Bronchial epithelial cell (primary cell): Measurements from ENCODE around the gene RAD52. TPM values are rescaled to one million over a fixed set of nuclear protein-coding genes. Genes with fewer than 3 reads are reported as not detected.

Experiments
- DNase-seq: peaks from one replicate; pipeline ENCODE4 v3.0.0-alpha.2; 2010; ENCODE audit warnings: low read depth
- FAIRE-seq: peaks from 2 replicates; lab custom pipeline; 2011; peaks lifted over from hg19 to GRCh38; lab: Jason Lieb, UNC
- H3K27me3 ChIP-seq: 2 replicates; pipeline ENCODE4 v1.5.1; 2011; ENCODE audit warnings: low read length; ENCODE audit not compliant: control insufficient read depth, insufficient read depth
- H3K36me3 ChIP-seq: 2 replicates; pipeline ENCODE4 v1.5.1; 2011; ENCODE audit warnings: low read length; ENCODE audit not compliant: control insufficient read depth, insufficient read depth
- H3K4me3 ChIP-seq: 2 replicates; pipeline ENCODE4 v1.5.1; 2011; ENCODE audit warnings: mild to moderate bottlenecking, low read depth, low read length, control low read depth
- CTCF ChIP-seq: IDR thresholded peaks from 2 replicates; pipeline ENCODE4 v1.5.1; 2011; ENCODE audit warnings: mild to moderate bottlenecking, moderate library complexity, low read length, control low read depth, inconsistent platforms; ENCODE audit not compliant: insufficient read depth, severe bottlenecking
- total RNA-seq: library from RNA; depleted of rRNA; stranded (reverse); fragments of >200 nt; gene quantifications from 2 replicates; pipeline ENCODE4 v1.2.1, GENCODE V29; 2014

The RAD52 gene
- total RNA-seq, 1 donor from 2014 or later, result 16.3 TPM

- Histone ChIP-seq H3K36me3 (no peaks in the 10 kb centered on the region), H3K27me3 (no peaks in the 10 kb centered on the region), H3K4me3 (no peak overlapping the region)
- FAIRE-seq, result no peak
- no peak for TF ChIP-seq CTCF
- DNase-seq, result no peak
These were observed 22.5 kb upstream of the RAD52 start for GRCh38 chr12:971991-972390.

- no peaks in the 10 kb centered on the region for H3K27me3 ChIP-seq
- no peak for FAIRE-seq
- no peak overlapping the region for H3K4me3 ChIP-seq
- no peaks in the 10 kb centered on the region for H3K36me3 ChIP-seq
- peak; percentile 44 for DNase-seq
- TF ChIP-seq CTCF, result no peak
These were observed 20.3 kb upstream of the RAD52 start for GRCh38 chr12:969821-970220.

GRCh38 chr12:968545-968944, 19.1 kb upstream of the RAD52 start:
- Histone ChIP-seq H3K27me3 (no peaks in the 10 kb centered on the region), H3K36me3 (no peaks in the 10 kb centered on the region), H3K4me3 (no peak overlapping the region)
- FAIRE-seq (no peak), DNase-seq (no peak)
- TF ChIP-seq CTCF, result no peak

GRCh38 chr12:967641-968040, 18.1 kb upstream of the RAD52 start:
- Histone ChIP-seq H3K27me3 (no peaks in the 10 kb centered on the region), H3K36me3 (no peaks in the 10 kb centered on the region), H3K4me3 (no peak overlapping the region)
- FAIRE-seq (no peak), DNase-seq (no peak)
- TF ChIP-seq CTCF, result no peak

GRCh38 chr12:966724-967123, 17.2 kb upstream of the RAD52 start:
- TF ChIP-seq CTCF, result no peak
- Histone ChIP-seq H3K36me3 (no peaks in the 10 kb centered on the region), H3K27me3 (no peaks in the 10 kb centered on the region), H3K4me3 (no peak overlapping the region)
- FAIRE-seq (no peak), DNase-seq (no peak)

GRCh38 chr12:958588-959123, 9.2 kb upstream of the RAD52 start:
- no peak overlapping the region for H3K4me3 ChIP-seq
- DNase-seq (peak; percentile 11), FAIRE-seq (no peak)
- H3K27me3 ChIP-seq, result no peaks in the 10 kb centered on the region
- TF ChIP-seq CTCF, result no peak
- H3K36me3 ChIP-seq, result no peaks in the 10 kb centered on the region
